Jurkat, Clone E6-1 (cell line): ENCODE data around the gene MTR.

ENCODE experiments used
- DNase-seq: peaks from one replicate; pipeline ENCODE4 v3.0.0-alpha.2; 2011; ENCODE audit warnings: low read depth, low spot score
- H3K4me3 ChIP-seq: 2 replicates; pipeline ENCODE4 v1.5.1; 2011; ENCODE audit warnings: mild to moderate bottlenecking, low read length, control low read depth, moderate library complexity

MTR gene

DNA sequence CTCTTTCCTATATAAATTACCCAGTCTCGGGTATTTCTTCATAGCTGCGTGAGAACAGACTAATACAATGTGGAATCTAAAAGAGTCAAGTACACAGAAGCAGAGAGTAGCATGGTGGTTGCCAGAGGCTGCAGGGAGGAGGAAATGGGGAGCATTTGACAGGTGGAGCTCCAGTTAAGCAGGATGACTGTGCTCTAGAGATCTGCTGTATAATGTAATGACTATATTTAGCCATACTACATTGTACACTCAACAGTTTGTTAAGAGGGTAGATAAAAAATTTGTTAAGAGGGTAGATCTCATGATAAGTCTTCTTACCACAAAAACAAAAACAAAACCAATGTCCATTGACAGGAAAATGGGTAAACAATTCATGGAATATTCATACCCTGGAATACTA, 127.1 kb downstream of the MTR start:
- no peak overlapping the region for H3K4me3 ChIP-seq
- no peak for DNase-seq

DNA sequence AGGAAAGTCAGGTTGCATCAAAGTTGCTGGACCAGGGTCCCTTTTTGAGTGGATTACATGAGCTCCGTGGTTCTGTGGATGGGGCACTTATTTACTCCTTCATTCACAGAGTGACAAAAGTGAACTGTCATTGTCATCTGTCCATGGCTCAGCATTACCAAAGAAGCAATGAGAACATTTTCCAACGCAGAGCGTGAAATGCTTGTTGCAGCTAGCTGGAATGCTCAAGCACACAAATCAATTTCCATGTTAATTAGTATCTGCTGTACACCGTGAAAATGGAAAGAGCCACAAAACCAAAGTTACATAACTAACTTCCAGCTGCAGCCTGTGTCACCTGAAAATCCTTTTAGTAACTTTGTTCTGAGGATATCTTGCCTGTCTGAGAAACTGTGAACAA, 130.3 kb downstream of the MTR start:
- H3K4me3 ChIP-seq: no peak overlapping the region
- no peak for DNase-seq

DNA sequence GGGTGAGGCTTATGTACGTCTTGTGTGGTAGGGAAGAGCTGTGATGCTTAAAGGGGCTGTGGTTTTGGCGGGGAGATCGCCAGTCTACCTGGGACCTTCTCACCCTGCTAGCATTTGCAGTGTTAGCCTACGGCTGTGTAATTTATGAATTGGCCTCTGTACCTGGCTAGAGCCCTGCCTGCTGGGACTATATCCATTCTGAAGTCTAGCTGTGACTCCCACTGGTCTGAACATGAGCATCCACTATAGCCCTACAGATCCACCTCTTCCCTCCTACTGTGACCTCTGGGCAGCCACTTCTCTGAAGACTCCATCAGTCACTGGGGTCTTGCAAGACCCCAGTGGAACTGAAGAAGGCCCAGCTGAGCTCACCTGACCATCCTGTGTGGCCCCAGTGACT, 135.4 kb downstream of the MTR start:
- DNase-seq: no peak
- no peak overlapping the region for H3K4me3 ChIP-seq

DNA sequence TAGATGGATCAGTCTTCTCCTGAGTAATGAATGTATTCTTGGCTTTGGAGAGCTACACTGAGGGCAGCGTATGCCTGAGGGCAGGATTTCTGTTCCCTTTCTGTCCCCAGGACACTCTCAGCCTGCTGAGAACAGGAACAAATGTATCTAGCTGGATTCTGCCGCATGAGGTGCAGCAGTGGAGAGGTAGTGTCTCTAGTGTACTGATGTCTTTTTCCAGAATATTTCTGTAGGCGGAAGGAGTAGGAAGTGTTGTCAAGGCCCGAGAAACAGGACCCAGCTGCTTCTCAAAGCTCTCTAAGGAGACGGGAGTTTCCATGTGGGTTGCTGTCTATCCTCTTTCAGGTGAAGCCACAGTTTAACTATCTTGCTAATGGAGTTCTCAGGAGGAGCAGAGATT, 143.7 kb downstream of the MTR start:
- H3K4me3 ChIP-seq: no peak overlapping the region
- DNase-seq: no peak

DNA sequence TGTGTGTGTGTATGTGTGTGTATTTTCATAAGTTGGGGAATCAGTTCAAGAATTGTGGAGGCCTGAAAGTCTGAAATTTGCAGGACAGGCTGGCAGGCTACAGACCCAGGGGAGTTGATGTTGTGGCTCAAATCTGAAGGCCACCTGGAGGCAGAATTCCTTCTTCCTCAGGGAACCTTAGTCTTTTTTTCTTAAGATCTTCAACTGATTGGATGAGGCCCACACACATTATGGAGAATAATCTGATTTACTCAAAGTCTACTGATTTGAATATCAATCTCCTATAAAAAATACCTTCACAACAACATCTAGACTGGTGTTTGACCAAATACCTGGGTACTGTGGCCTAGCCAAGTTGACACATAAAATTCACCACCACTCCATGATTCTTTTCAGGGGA, 147.3 kb downstream of the MTR start:
- no peak for DNase-seq
- H3K4me3 ChIP-seq: no peak overlapping the region

DNA sequence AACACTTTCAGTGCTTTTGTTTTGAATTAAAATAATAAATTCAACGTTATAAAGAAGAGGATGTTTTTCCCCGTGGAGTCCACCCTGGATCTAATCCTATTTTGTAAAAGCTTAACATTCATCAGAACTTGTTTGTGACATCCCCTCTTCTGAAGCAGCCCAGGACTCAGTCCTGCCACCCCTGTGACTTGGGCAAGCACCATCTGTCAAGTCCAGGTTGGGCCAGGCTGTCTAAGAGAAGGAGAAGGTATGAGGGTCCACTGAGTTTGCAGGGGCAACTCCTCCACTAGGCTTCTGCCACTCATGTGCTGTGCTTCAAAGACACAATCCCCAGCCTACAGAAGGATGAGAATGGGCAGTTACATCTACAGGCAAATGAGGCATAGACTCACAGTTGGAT, 149.5 kb downstream of the MTR start:
- H3K4me3 ChIP-seq: no peak overlapping the region
- DNase-seq: no peak

DNA sequence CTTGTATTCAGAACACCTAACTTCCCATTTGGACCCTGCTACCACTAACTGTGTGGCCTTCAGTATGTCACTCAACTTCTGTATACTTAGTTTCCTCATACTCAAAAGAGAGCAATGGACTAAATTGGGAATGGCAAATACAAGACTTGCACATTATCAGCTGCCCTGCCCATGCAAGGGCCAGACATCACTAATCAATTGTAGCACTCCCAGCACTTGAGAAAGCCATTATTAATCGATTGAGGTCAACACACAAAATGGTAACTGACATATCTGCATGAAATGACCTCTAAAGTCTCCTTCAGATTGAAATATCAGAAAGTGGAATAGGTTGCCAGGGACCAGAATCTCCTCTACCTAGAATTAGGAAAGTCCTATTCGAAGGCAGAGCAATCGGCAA, 149.9 kb downstream of the MTR start:
- H3K4me3 ChIP-seq: no peak overlapping the region
- DNase-seq: peak; percentile 4

DNA sequence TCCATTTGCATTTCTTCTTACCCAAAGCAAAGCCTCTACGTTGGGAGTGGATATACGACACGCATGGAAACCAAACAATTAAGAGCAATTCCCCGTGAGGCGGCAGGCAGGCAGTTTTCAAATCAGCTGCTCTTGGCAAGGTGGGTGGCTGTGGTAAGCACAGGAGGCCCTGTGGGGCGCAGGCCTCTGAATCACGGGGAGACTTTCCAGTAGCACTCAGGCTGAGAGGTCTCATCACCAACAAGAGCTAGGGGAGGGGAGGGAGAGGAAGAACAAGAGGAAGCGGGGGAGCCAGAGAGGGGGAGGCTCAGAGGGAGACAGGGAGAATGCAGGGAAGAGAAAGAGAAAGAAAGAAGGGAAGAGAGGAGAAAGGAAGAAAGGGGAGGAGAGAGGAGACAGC, 152.7 kb downstream of the MTR start:
- DNase-seq: no peak
- no peak overlapping the region for H3K4me3 ChIP-seq

DNA sequence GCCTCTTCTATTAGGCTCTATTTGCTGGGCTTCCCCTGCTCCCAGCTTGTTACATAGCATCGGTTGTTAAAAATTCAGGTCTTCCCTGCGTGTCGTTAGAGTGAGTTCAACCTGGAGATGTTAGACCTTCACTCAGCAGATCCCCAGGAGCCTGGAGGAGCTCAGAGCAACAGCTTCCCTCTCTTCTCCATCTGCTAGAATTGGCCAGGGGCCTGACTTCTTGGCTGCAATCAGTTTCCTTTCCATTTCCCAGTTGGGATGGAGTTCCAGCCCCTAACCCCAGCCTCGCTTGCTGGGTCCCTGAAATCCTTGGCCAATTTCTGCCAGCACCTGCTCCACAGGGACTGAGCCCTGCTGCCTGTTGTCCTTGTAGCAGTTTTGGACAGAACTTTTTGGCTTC, 153.3 kb downstream of the MTR start:
- no peak for DNase-seq
- H3K4me3 ChIP-seq: no peak overlapping the region

DNA sequence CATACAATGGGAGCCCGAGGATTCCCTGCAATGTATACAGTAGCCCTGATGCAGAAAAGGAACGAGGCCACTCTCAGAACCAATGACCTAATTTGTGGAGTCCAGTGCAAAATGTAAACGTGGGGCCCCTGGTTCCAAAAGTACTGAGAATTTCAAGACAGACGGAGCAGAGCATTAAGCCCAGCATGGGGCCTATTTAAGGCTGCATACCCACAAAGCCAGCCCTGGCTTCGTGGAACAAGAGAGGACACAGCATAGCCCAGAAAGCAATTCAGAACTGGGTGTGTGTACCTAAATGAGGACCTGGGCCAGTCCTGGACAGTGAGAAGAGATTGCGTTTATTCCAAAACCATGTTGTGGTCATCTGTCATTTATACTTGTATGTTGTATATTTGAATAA, 153.9 kb downstream of the MTR start:
- DNase-seq: no peak

DNA sequence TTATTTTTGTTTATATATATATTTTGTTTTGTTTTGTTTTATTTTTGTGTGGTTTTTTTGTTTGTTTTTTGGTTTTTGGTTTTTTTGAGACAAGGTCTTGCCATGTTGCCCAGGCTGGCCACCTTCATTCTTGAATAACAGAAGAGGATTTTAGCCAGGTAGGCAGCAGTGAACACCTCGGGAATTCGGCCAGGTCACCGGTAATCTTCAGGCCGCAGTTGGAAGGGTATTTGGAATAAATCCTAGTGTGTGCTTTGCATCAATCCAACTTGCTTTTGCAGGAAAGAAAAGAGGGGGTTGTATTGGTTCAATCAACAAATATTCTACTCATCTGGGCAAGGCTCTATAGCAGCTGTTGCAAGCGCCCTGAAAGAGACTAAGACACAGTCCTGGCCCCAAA, 155.3 kb downstream of the MTR start:
- DNase-seq: no peak

More for the DNA sequence above, 153.9 kb downstream of the MTR start:
- no peak overlapping the region for H3K4me3 ChIP-seq

DNA sequence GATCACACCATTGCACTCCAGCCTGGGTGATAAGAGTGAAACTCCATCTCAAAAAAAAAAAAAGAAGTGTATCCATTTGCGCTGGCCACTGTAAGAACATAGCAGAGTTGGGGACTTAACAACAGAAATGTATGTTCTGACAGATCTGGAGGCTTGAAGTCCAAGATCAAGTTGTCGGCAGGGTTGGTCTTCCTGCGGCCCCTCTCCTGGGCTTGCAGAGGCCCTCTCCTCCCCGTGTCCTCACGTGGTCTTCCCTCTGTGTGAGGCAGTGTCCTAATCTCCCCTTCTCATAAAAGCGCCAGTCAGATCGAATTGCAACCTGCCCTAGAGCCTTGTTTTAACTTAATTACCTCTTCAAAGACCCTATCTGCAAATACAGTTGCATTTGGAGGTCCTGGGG, 156.6 kb downstream of the MTR start:
- no peak for DNase-seq

More for the DNA sequence above, 155.3 kb downstream of the MTR start:
- H3K4me3 ChIP-seq: no peak overlapping the region

DNA sequence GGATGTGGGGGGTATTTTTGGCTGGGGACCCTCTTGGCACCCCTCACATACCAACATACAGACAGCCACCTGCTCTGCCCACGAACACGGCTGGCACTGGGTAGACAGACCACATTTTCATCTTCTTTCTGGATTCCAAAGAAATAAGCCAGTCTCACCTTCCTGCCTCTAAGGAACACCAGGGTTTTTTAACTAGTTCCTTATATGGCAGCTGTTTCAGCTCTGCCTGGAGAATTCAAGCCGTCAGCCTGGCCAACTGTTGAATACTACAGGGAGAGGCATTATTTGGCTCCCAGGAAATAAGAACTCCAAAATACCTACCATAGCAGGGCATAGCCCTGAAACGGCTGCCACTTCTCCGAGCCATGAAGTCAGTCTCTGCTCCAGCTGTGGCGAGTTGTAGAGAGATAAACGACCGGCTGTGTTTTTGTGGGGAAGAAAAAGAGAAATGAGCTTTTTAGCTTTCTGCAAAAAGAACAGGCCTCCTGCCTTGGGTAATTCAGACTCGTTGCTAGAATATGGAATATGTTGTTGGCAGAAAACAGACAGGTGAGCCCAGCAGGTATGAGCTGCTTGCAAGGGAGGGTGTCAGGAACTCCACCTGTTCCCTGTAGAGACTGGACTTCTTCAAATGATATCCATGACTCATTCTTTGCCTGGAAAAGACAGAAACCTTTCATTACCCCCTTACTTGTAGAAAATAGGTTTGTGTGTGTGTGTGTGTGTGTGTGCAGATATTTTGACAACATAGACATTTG, 157.3 kb downstream of the MTR start:
- DNase-seq: no peak
- no peak overlapping the region for H3K4me3 ChIP-seq

More for the DNA sequence above, 156.6 kb downstream of the MTR start:
- no peak overlapping the region for H3K4me3 ChIP-seq

DNA sequence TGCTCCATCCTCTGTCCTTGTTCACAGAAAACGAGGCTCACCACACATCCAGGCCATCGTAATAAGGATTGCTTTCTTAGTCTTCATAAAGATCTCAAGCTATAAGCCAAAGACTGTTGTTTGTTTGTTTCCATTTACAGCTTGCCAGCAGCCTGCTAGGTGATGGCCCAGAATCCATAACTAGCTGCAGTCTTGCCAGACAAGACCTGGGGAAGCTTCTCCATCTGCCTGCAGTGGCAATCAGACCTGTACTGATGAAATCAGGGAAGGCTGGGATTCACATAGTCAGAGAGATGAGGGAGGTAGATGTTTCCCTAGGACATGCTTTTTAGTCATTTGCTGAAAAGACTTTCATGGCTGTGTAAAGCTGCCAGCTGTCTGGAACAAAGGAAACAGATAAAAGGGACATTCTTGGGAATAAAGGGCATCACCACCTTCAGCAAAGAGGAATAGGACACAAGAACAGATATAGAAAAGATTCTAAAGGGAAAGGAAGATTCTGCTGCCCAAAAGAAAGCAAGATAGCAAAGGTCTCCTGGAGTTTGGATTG, 158.1 kb downstream of the MTR start:
- no peak overlapping the region for H3K4me3 ChIP-seq
- no peak for DNase-seq
